ENCODE measurements around the gene ATPAF2. TPM values are rescaled to one million over a fixed set of nuclear protein-coding genes. Genes with fewer than 3 reads are reported as not detected.

Gene ATPAF2
- total and polyA plus RNA-seq, 2 experiments from 2014 or later, result 24.3 to 25.7 TPM

- no peak for DNase-seq (ENCODE audit: low spot score)
- Mint-ChIP-seq H3K36me3 (ENCODE audit: low read depth) (no peaks in the 10 kb centered on the region; the same call in 2 of the 3 replicates), H3K27ac (no peak overlapping the region), H3K27me3 (ENCODE audit: insufficient read depth, low read depth, poor library complexity) (peaks cover 3% of the 10 kb centered on the region), H3K9me3 (no peaks in the 10 kb centered on the region; the same call in 2 of the 3 replicates), H3K4me1 (peaks cover 2% of the 10 kb centered on the region; the same call in 1 of the 3 replicates), H3K4me3 (no peak overlapping the region)
- H3K9me2 ChIP-seq (ENCODE audit: insufficient read depth), result no peaks in the 10 kb centered on the region
- H3K4me1 ChIP-seq (ENCODE audit: insufficient read depth), result no peaks in the 10 kb centered on the region; the same call in 1 of the 2 replicates
- H3K4me2 ChIP-seq, result no peak overlapping the region
- H3K27me3 ChIP-seq (ENCODE audit: insufficient read depth), result no peaks in the 10 kb centered on the region
- H2AFZ ChIP-seq, result no peak overlapping the region
- ATAC-seq, result no peak
- no peaks in the 10 kb centered on the region for H4K20me1 ChIP-seq (replicated peaks; ENCODE audit: insufficient read depth)
- no peak overlapping the region for H3K27ac ChIP-seq (ENCODE audit: low read depth)
- H3K79me2 ChIP-seq (replicated peaks; ENCODE audit: insufficient read depth), result no peaks in the 10 kb centered on the region
- H3F3A ChIP-seq (replicated peaks; ENCODE audit: low read depth), result no peaks in the 10 kb centered on the region
- H3K4me3 ChIP-seq, result no peak overlapping the region
- TF ChIP-seq ZNF462 (CRISPR knock-in tag; IDR thresholded peaks at IDR 0.05) (no peak), ZNF331 (CRISPR knock-in tag; IDR thresholded peaks at IDR 0.05; ENCODE audit: low read depth) (no peak), EZH2 (IDR thresholded peaks at IDR 0.05; ENCODE audit: low read depth, unreplicated experiment) (no peak), CTCF (conservative IDR thresholded peaks at IDR 0.05; ENCODE audit: low read depth in 2 of 2) (no peak), ETS1 (IDR thresholded peaks at IDR 0.05) (no peak), REST (IDR thresholded peaks at IDR 0.05; ENCODE audit: unreplicated experiment) (no peak), JUNB (IDR thresholded peaks at IDR 0.05; ENCODE audit: unreplicated experiment) (no peak), POLR2AphosphoS5 (IDR thresholded peaks at IDR 0.05; ENCODE audit: low read depth) (no peak), ZNF114 (CRISPR knock-in tag; IDR thresholded peaks at IDR 0.05) (no peak), NANOG (IDR thresholded peaks at IDR 0.05; ENCODE audit: borderline replicate concordance) (no peak), CREB1 (CRISPR knock-in tag; IDR thresholded peaks at IDR 0.05; ENCODE audit: low read depth) (no peak), STAT1 (IDR thresholded peaks at IDR 0.05; ENCODE audit: unreplicated experiment) (no peak), EZH2phosphoT487 (IDR thresholded peaks at IDR 0.05; ENCODE audit: unreplicated experiment) (no peak)
- H3K36me3 ChIP-seq (ENCODE audit: insufficient read depth), result no peaks in the 10 kb centered on the region
These were observed 45.6 kb downstream of the ATPAF2 start for GRCh38 chr17:17993366-17993765.
